Heart left ventricle (tissue), 16 donors: Measurements from ENCODE around the gene PTPRD. TPM values are rescaled to one million over a fixed set of nuclear protein-coding genes. Genes with fewer than 3 reads are reported as not detected.
A peak's percentile ranks its signal among the peaks of the same experiment; 100 is the strongest.

ENCODE experiments used
- ATAC-seq, 4 donors: fragments of 200-7000 bp; cut with Tn5 transposase; one replicate each; pipeline ENCODE4 v1.9.1; 2020 to 2022; ENCODE audit warnings: moderate library complexity in 4 of 4, mild to moderate bottlenecking in 3 of 4, moderate number of reproducible peaks in 1 of 4
- DNase-seq, 5 donors: peaks; one replicate each; pipeline ENCODE4 v3.0.0-alpha.2; 2020
- H3K27ac ChIP-seq, 12 donors: fragments of 200-600 bp; sonication (generic) in 4 of 12; one replicate each; pipeline versions ENCODE4 v1.5.0 to v1.8.0; 2016 to 2022; ENCODE audit warnings: mild to moderate bottlenecking in 2 of 12
- H3K27me3 ChIP-seq, 9 donors: fragments of 200-600 bp; sonication (generic) in 2 of 9; one replicate each; pipeline versions ENCODE4 v1.5.1 to v1.8.0; 2016 to 2022; ENCODE audit warnings: mild to moderate bottlenecking in 3 of 9
- H3K36me3 ChIP-seq, 9 donors: fragments of 200-600 bp; sonication (generic) in 2 of 9; one replicate each; pipeline versions ENCODE4 v1.5.0 to v1.8.0; 2018 to 2022; ENCODE audit warnings: mild to moderate bottlenecking in 2 of 9
- H3K4me1 ChIP-seq, 12 donors: fragments of 200-600 bp; sonication (generic) in 4 of 12; one replicate each; pipeline versions ENCODE4 v1.5.0 to v1.8.0; 2016 to 2022; ENCODE audit warnings: mild to moderate bottlenecking in 3 of 12
- H3K4me3 ChIP-seq, 12 donors: fragments of 200-600 bp; sonication (generic) in 4 of 12; one replicate each; pipeline versions ENCODE4 v1.5.0 to v1.8.0; 2017 to 2022; ENCODE audit warnings: mild to moderate bottlenecking in 9 of 12, moderate library complexity in 4 of 12
- H3K9me3 ChIP-seq, 12 donors: fragments of 200-600 bp; sonication (generic) in 4 of 12; one replicate each; pipeline versions ENCODE4 v1.5.0 to v1.8.0; 2016 to 2022; ENCODE audit warnings: mild to moderate bottlenecking in 1 of 12
- CTCF ChIP-seq, 12 donors: fragments of 200-600 bp; sonication (generic) in 4 of 12; IDR thresholded peaks; one replicate each; pipeline versions ENCODE4 v1.5.0 to v1.8.0; 2018 to 2022; ENCODE audit warnings: antibody characterized with exemption in 12 of 12, mild to moderate bottlenecking in 5 of 12
- POLR2A ChIP-seq, 2 donors: fragments of 450-650 bp; IDR thresholded peaks; one replicate each; pipeline ENCODE4 v1.6.1; 2017; ENCODE audit warnings: antibody characterized with exemption in 2 of 2, mild to moderate bottlenecking in 2 of 2, moderate library complexity in 2 of 2
- WGBS, 4 donors: extraction: QIAGEN DNeasy Blood & Tissue Kit in 2 of 4; methylation state at CpG; one replicate each; pipeline versions ENCODE4 v1.1.5 to v1.1.7; 2013 to 2018; 5-methylcytosine and 5-hydroxymethylcytosine counted together
- intact Hi-C, 10 donors: fragments of 100-400 bp; cut with DNase I; formaldehyde crosslinking; loops; one replicate each; pipeline versions ENCODE4 v1.11.1 to v1.14.2; 2022
- polyA plus RNA-seq, 2 donors: library from polyadenylated mRNA; stranded (reverse); fragments of 200-250 nt; gene quantifications; one replicate each; pipeline ENCODE4 v1.2.3, GENCODE V29; 2013
- total RNA-seq, 9 donors: library from RNA; depleted of rRNA in 2 of 9; stranded (reverse); fragments of >200 nt in 2 of 9; fragmentation: NEBNext Ultra II Directional in 3 of 9; extraction: Animal tissue kit (Norgen Biotek cat#: 25700) in 3 of 9; gene quantifications; one replicate each; pipeline versions ENCODE4 v1.1.0 to v1.2.4, GENCODE V29; 2016 to 2023
- donor health status: ischemic (EF 13 %, LVEDD 7.1; RV severe dilation, severe dysfunction).
- donor health status: healthy with polysubstance abuse.
- donor health status: DM: no; HTN: yes; CAD: no.
- donor health status: DM: no; HTN: no; CAD: no.
- donor health status: ischemic (EF 25% LVEDD 6.9; RV normal size, moderate dysfunction).
- donor health status: ischemic (EF 25% LVEDD 5.7; RV mildly dilated, moderate dysfunction).
- donor health status: healthy.
- donor health status: DM: yes; HTN: yes; CAD: no.
- donor health status: ischemic (EF 35%, LVEDD 5.7; RV mildly dilated, moderate dysfunction).
- donor health status: nonischemic (EF 11% LVEDD 7.7; RV severe dilation, severe dysfunction).
- donor health status: DM: yes; HTN: yes; CAD: no.
- donor health status: PGD.
- donor health status: ischemic (EF 29% LVEDD 5.4; RV normal size, mild dysfunction).
- donor health status: nonischemic (EF 23%, LVEDD 6.1; RV moderate dilation, normal function).

PTPRD gene
- total and polyA plus RNA-seq, 11 donors = 1.4 to 25.3 (median 15.1) TPM

GRCh38 chr9:8555762-8556500, 2056.9 kb downstream of the PTPRD start:
- DNase-seq (no peak), ATAC-seq (peak in 2 of 4 donors; percentile 11 to 39)
- 50 to 67% (median 59%) methylated on average over 4 of the region's 4 CpGs for WGBS, 4 donors
- H3K4me3 ChIP-seq = no peak overlapping the region
- TF ChIP-seq POLR2A (IDR thresholded peaks at IDR 0.05) (no peak), CTCF (IDR thresholded peaks at IDR 0.05) (no peak)
- H3K27ac ChIP-seq = no peak overlapping the region
- intact Hi-C loops = no loop called here
- no peaks in the 10 kb centered on the region for H3K36me3 ChIP-seq
- H3K9me3 ChIP-seq = no peaks in the 10 kb centered on the region
- peaks cover 0 to 8% (median 0%) of the 10 kb centered on the region in 12 donors for H3K4me1 ChIP-seq
- H3K27me3 ChIP-seq = no peaks in the 10 kb centered on the region

- WGBS, 4 donors = 74 to 93% (median 88%) methylated on average over 4 of the region's 4 CpGs
- Histone ChIP-seq H3K27ac (no peak overlapping the region), H3K36me3 (no peaks in the 10 kb centered on the region), H3K9me3 (no peaks in the 10 kb centered on the region), H3K4me3 (no peak overlapping the region), H3K27me3 (no peaks in the 10 kb centered on the region), H3K4me1 (peaks cover 0 to 8% (median 0%) of the 10 kb centered on the region in 12 donors)
- no peak for DNase-seq
- TF ChIP-seq POLR2A (IDR thresholded peaks at IDR 0.05) = no peak
- TF ChIP-seq CTCF (IDR thresholded peaks at IDR 0.05) = no peak
- intact Hi-C loops = no loop called here
- ATAC-seq = no peak
Observed at GRCh38 chr9:8553444-8553843, 2059.4 kb downstream of the PTPRD start.

GRCh38 chr9:8552732-8553131, 2060.1 kb downstream of the PTPRD start:
- TF ChIP-seq CTCF (IDR thresholded peaks at IDR 0.05) = no peak
- no peak for TF ChIP-seq POLR2A (IDR thresholded peaks at IDR 0.05)
- H3K27me3 ChIP-seq = no peaks in the 10 kb centered on the region
- H3K4me3 ChIP-seq = no peak overlapping the region
- DNase-seq = no peak
- intact Hi-C loops = no loop called here
- no peaks in the 10 kb centered on the region for H3K9me3 ChIP-seq
- peaks cover 0 to 8% (median 0%) of the 10 kb centered on the region in 12 donors for H3K4me1 ChIP-seq
- no peaks in the 10 kb centered on the region for H3K36me3 ChIP-seq
- ATAC-seq = no peak
- 76 to 90% (median 86%) methylated on average over 3 of the region's 3 CpGs for WGBS, 4 donors
- no peak overlapping the region for H3K27ac ChIP-seq

- Histone ChIP-seq H3K27me3 (no peaks in the 10 kb centered on the region), H3K4me3 (no peak overlapping the region), H3K27ac (no peak overlapping the region), H3K4me1 (no peaks in the 10 kb centered on the region), H3K36me3 (no peaks in the 10 kb centered on the region), H3K9me3 (no peaks in the 10 kb centered on the region)
- intact Hi-C loops = no loop called here
- DNase-seq = no peak
- no peak for TF ChIP-seq CTCF (IDR thresholded peaks at IDR 0.05)
- no peak for TF ChIP-seq POLR2A (IDR thresholded peaks at IDR 0.05)
- 66 to 77% (median 72%) methylated on average over 1 of the region's 1 CpG for WGBS, 4 donors
- ATAC-seq = no peak
Observed at GRCh38 chr9:8549214-8549613, 2063.6 kb downstream of the PTPRD start.
